H7 (cell line): Measurements from ENCODE around the gene CDKN1B. TPM values are rescaled to one million over a fixed set of nuclear protein-coding genes. Genes with fewer than 3 reads are reported as not detected.
A peak's percentile ranks its signal among the peaks of the same experiment; 100 is the strongest.

Experiments
- DNase-seq: peaks from one replicate; pipeline ENCODE4 v3.0.0; 2012
- H3K27me3 ChIP-seq: 2 replicates; pipeline ENCODE4 v1.6.0; 2011; ENCODE audit warnings: mild to moderate bottlenecking, low read length; ENCODE audit not compliant: control insufficient read depth, insufficient read depth
- H3K36me3 ChIP-seq: replicated peaks from 2 replicates; pipeline ENCODE4 v1.5.1; 2011; ENCODE audit warnings: low read length; ENCODE audit not compliant: control insufficient read depth, insufficient read depth
- H3K4me3 ChIP-seq: 2 replicates; pipeline ENCODE4 v1.5.1; 2011; ENCODE audit warnings: low read depth, mild to moderate bottlenecking, control low read depth, low read length, moderate library complexity; ENCODE audit not compliant: insufficient read depth
- total RNA-seq: library from RNA; depleted of rRNA; stranded (reverse); fragments of >200 nt; shearing (Covaris generic); gene quantifications from 2 replicates; pipeline ENCODE4 v1.2.3, GENCODE V29; 2014

CDKN1B gene
- total RNA-seq, 1 experiment from 2014 or later: 11.7 TPM

- Histone ChIP-seq H3K27me3 (peaks cover 9% of the 10 kb centered on the region; the same call in 1 of the 2 replicates), H3K4me3 (no peak overlapping the region), H3K36me3 (no peaks in the 10 kb centered on the region)
- DNase-seq: no peak
Measured at GRCh38 chr12:12686925-12687324, 30.2 kb upstream of the CDKN1B start.

GRCh38 chr12:12689647-12690300 lies 27.4 kb upstream of the CDKN1B start:
- Histone ChIP-seq H3K27me3 (no peaks in the 10 kb centered on the region; the same call in 1 of the 2 replicates), H3K4me3 (no peak overlapping the region), H3K36me3 (no peaks in the 10 kb centered on the region)
- DNase-seq: no peak

GRCh38 chr12:12691549-12691948 lies 25.6 kb upstream of the CDKN1B start:
- Histone ChIP-seq H3K4me3 (no peak overlapping the region), H3K36me3 (no peaks in the 10 kb centered on the region), H3K27me3 (no peaks in the 10 kb centered on the region; the same call in 1 of the 2 replicates)
- DNase-seq: no peak

DNA sequence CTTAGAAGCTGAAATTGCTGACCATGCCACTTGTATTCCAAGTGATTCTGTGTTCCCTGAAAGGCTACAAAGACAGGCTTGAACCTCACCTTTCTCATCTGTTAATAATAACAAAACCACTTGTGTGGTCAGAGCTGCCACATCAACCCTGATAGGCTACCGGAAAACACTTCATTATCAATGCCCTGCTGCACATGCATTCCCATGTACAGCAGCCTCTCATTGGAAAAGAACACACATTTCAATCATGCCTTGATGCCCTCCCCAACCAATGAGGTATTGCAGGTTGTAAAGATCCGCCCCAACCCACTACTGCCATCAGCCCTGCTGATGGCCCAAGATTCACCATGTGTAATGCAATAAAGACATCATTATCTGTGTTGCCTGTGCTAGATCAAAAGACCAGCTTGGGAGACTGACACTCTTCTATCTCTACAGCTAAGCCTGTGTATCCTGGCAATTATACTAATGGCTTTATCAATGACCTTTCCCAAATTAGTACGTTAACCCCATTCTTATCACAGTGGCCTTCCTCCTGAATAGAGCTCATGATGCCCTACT lies 24.0 kb upstream of the CDKN1B start:
- Histone ChIP-seq H3K4me3 (no peak overlapping the region), H3K36me3 (no peaks in the 10 kb centered on the region), H3K27me3 (no peaks in the 10 kb centered on the region; the same call in 1 of the 2 replicates)
- no peak for DNase-seq

DNA sequence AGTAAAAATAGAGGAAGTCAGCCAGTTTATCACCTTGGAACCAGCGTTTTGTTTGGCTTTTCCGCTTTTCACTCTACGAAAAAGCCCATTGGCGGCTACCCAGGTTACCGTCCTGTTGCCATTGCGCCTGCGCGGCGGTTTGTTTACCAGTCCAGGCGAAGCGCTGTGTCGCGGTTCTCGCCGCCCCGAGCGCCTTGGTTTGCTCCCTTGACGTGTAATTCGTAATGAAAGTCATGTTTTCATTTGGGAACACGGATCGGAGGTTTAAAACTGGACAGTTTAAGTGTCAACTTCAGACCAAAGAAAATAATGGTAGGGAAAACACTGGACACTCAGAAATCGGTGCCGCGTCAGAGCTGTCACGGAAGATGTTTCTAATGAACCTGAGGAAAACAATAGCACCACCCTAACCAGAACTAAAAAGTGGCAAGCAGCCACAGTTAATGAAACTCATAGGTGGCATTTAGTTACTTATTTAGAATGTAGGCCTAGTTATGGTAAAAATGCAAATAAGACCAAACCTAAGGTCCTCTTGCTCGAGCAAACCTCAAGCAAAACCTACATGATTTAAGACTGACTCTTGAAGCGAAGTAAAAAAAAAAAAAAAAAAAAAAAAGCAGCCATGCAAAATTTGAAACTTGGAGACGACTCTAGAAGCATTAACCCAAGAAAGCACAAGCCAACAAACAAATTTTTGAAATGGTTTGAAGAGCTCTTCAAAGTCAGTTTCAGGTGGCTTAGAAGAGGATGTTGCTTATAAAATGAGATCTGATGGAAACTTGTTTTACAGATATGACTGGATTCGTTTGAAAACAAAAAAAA lies 20.4 kb upstream of the CDKN1B start:
- Histone ChIP-seq H3K27me3 (no peaks in the 10 kb centered on the region; the same call in 1 of the 2 replicates), H3K4me3 (peak overlapping the region; percentile 56), H3K36me3 (no peaks in the 10 kb centered on the region)
- peak; percentile 75 for DNase-seq

GRCh38 chr12:12699345-12699744 lies 17.8 kb upstream of the CDKN1B start:
- Histone ChIP-seq H3K27me3 (no peaks in the 10 kb centered on the region; the same call in 1 of the 2 replicates), H3K36me3 (no peaks in the 10 kb centered on the region), H3K4me3 (no peak overlapping the region)
- no peak for DNase-seq

DNA sequence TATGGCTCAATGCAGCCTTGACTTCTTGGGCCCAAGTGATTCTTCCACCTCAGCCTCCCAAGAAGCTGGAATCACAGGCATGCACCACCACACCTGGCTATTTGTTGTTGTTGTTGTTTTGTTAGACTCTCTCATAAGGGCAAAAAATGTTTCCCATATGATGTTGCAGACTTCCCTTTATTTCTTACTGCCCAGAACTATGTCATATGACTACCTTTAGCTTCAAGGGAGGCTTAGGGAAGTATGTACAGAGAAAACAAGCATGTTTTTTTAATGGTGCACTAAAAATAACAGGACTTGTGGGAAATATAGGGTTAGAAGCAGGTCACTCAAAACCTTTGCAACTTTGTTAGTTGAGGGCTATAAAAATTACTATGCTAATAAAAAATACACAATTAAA lies 16.9 kb upstream of the CDKN1B start:
- DNase-seq: no peak
- H3K4me3 ChIP-seq: no peak overlapping the region
- H3K27me3 ChIP-seq: no peaks in the 10 kb centered on the region; the same call in 1 of the 2 replicates
- no peaks in the 10 kb centered on the region for H3K36me3 ChIP-seq

DNA sequence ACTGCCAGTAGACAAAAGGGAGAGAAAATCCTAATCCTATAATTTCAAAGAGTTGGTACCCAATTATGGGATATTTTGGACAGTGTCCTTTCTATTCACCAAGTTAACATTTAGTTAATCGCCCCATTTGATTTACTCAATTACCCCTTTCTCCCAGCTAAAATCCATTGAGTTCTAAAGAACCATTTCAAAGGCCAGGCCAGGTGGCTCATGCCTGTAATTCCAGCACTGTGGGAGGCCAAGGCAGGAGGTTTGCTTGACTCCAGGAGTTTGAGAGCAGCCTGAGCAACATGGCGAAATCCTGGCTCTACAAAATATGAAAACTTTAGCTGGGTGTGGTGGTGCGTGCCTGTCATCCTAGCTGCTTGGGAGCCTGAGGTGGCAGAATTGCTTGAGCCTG lies 15.7 kb upstream of the CDKN1B start:
- no peak for DNase-seq
- no peaks in the 10 kb centered on the region for H3K36me3 ChIP-seq
- no peak overlapping the region for H3K4me3 ChIP-seq
- H3K27me3 ChIP-seq: no peaks in the 10 kb centered on the region

DNA sequence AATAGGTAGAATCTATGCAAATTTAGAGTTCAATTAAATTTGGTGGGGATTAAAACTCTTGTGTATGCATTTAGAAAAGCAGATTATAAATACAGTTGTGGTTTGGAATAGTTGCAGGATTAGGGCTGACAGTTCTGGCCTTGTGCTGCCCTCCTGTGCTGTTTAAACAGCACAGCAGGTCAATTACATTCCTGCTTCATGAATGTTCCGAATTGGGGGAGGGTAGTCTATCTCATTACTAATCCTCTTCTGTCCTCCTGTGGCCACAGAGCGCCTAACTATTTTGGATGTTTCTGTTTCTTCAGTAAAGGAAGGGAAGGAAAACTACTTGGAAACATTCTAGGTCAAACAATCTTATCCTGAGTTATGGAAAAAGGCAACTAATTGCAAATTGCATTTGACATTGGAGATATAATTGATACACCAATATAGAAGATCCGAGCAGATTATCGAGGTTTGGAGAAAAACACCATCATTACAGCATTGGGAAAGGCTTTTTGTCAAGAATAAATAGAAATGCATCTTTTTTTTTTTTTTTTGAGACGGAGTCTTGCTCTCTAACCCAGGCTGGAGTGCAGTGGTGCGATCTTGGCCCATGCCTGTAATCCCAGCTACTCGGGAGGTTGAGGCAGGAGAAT lies 12.5 kb upstream of the CDKN1B start:
- DNase-seq: peak; percentile 70
- H3K27me3 ChIP-seq: no peaks in the 10 kb centered on the region
- H3K36me3 ChIP-seq: no peaks in the 10 kb centered on the region
- H3K4me3 ChIP-seq: no peak overlapping the region

- Histone ChIP-seq H3K27me3 (no peaks in the 10 kb centered on the region), H3K4me3 (no peak overlapping the region), H3K36me3 (no peaks in the 10 kb centered on the region)
- DNase-seq: no peak
Measured at GRCh38 chr12:12705838-12706520, 11.2 kb upstream of the CDKN1B start.

GRCh38 chr12:12713932-12714275 lies 3.3 kb upstream of the CDKN1B start:
- H3K36me3 ChIP-seq: 0 out of 2 replicates have a peak, but pooled peaks cover under 1% of the 10 kb centered on the region
- no peak for DNase-seq
- H3K27me3 ChIP-seq: peaks cover 46% of the 10 kb centered on the region
- H3K4me3 ChIP-seq: peak overlapping the region; percentile 7; the same call in 1 of the 2 replicates

- H3K27me3 ChIP-seq: peaks cover 52% of the 10 kb centered on the region
- peak; percentile 39 for DNase-seq
- peaks cover 2% of the 10 kb centered on the region for H3K36me3 ChIP-seq
- H3K4me3 ChIP-seq: peak overlapping the region; percentile 7; the same call in 1 of the 2 replicates
Measured at GRCh38 chr12:12714276-12715021, 2.7 kb upstream of the CDKN1B start.

GRCh38 chr12:12715128-12715458 lies 2.1 kb upstream of the CDKN1B start:
- peaks cover 5% of the 10 kb centered on the region for H3K36me3 ChIP-seq
- H3K4me3 ChIP-seq: no peak overlapping the region
- no peak for DNase-seq
- peaks cover 55% of the 10 kb centered on the region for H3K27me3 ChIP-seq
